NB4 (cell line): ENCODE measurements around the gene STX18.
A peak's percentile ranks its signal among the peaks of the same experiment; 100 is the strongest.
"Not testable (repeated sequence)": the region's sequence is repeated elsewhere in the genome, so short reads cannot be mapped to it uniquely, and the experiment has no call there.

Source experiments
- DNase-seq: peaks from one replicate; pipeline ENCODE4 v3.0.0; 2010; ENCODE audit warnings: low read depth
- H3K4me3 ChIP-seq: one replicate; pipeline ENCODE4 v1.5.1; 2011; ENCODE audit warnings: mild to moderate bottlenecking, low read depth, low read length, moderate library complexity
- MYC ChIP-seq: IDR thresholded peaks from 2 replicates; pipeline ENCODE4 v1.6.1; 2011; ENCODE audit warnings: low read depth, low read length
- POLR2A ChIP-seq: IDR thresholded peaks from 2 replicates; pipeline ENCODE4 v1.6.1; 2011; ENCODE audit warnings: mild to moderate bottlenecking; ENCODE audit not compliant: insufficient read length; ENCODE audit errors: extremely low read depth
- TF ChIP-seq, protein P1 (sequence below): IDR thresholded peaks from 2 replicates; pipeline ENCODE4 v1.6.1; 2011; ENCODE audit warnings: low read depth, low read length
- TF ChIP-seq, protein P2 (sequence below): IDR thresholded peaks from one replicate; pipeline ENCODE4 v1.5.1; 2012; ENCODE audit warnings: low read depth, low read length

Gene STX18

DNA sequence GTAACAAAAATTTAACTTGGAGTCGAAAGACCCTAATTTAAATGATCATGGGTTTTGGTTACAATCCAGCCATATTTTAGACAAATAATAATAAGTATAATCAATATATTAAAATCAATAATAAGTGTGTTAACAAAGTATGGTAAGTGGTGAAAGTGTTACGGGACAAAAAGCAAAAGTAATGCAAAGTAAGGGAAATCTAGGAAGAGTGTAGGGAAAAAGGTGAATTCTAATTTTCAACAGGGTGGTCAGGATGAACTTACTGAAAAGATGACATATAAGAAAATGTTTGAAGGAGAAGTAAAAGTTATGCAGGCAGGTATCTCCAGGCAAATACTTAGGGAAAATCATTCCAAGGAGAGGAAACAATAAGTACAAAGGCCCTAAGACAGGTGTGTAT lies 32.3 kb downstream of the STX18 start:
- no peak for DNase-seq
- no peak for TF ChIP-seq MYC
- TF ChIP-seq, protein P1, sequence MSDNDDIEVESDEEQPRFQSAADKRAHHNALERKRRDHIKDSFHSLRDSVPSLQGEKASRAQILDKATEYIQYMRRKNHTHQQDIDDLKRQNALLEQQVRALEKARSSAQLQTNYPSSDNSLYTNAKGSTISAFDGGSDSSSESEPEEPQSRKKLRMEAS, result no peak
- no peak for TF ChIP-seq POLR2A
- TF ChIP-seq, protein P2, sequence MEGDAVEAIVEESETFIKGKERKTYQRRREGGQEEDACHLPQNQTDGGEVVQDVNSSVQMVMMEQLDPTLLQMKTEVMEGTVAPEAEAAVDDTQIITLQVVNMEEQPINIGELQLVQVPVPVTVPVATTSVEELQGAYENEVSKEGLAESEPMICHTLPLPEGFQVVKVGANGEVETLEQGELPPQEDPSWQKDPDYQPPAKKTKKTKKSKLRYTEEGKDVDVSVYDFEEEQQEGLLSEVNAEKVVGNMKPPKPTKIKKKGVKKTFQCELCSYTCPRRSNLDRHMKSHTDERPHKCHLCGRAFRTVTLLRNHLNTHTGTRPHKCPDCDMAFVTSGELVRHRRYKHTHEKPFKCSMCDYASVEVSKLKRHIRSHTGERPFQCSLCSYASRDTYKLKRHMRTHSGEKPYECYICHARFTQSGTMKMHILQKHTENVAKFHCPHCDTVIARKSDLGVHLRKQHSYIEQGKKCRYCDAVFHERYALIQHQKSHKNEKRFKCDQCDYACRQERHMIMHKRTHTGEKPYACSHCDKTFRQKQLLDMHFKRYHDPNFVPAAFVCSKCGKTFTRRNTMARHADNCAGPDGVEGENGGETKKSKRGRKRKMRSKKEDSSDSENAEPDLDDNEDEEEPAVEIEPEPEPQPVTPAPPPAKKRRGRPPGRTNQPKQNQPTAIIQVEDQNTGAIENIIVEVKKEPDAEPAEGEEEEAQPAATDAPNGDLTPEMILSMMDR, result no peak
- H3K4me3 ChIP-seq, result no peak overlapping the region

DNA sequence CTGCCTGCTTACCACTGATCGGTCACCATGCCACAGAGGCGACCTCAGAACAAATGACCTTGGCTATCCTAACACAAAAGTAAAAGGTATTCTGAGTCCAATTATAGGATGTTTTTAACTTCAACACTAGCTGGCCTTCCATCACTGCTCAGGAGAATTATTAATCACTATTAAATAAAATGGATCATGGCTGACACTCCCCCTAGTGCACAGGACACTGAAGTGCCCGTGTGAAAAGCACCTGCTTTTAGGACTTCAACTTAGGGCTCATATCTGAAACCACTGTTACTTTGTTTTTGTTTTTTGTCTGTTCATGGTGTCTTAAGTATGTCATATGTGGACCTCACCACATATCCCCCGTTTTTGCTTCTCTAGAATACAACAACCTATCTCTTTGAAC lies 33.9 kb downstream of the STX18 start:
- no peak for DNase-seq
- TF ChIP-seq, protein P1, result no peak
- TF ChIP-seq POLR2A (no peak), MYC (no peak)
- TF ChIP-seq, protein P2, result peak; percentile 47
- no peak overlapping the region for H3K4me3 ChIP-seq

DNA sequence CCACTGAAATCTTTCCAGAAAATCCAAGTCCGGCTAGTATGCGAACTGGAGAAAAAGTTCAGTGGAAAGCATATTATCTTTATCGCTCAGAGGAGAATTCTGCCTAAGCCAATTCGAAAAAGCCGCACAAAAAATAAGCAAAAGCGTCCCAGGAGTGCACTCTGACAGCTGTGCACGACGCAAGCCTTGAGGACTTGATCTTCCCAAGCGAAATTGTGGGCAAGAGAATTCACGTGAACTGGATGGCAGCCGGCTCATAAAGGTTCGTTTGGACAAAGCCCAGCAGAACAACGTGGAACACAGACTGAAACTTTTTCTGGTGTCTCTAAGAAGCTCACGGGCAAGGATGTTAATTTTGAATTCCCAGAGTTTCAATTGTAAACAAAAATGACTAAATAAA lies 34.4 kb downstream of the STX18 start:
- TF ChIP-seq MYC (no peak), POLR2A (no peak)
- TF ChIP-seq, protein P2, result no peak
- TF ChIP-seq, protein P1, result no peak
- H3K4me3 ChIP-seq, result no peak overlapping the region
- DNase-seq, result no peak

DNA sequence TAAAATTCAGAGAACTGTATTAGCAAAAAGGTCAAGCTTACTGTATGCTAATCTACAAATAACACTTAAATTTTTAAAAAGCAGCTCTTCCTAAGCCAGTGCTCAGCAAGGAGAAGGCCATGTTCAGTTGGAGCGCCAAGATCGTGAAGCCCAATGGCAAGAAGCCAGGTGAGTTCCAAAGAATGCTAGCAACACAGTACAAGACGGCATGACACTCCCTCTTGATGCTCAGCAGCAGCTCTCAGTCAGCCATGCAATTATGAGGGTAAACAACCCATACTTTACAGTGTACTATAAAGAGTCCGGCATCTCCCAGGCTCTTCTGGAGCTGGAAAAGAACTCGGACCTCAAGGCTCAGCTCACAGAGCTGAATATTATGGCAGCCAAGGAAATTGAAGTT lies 34.9 kb downstream of the STX18 start:
- no peak for DNase-seq
- no peak overlapping the region for H3K4me3 ChIP-seq
- TF ChIP-seq POLR2A, result no peak
- TF ChIP-seq, protein P2, result no peak
- TF ChIP-seq, protein P1, result no peak

DNA sequence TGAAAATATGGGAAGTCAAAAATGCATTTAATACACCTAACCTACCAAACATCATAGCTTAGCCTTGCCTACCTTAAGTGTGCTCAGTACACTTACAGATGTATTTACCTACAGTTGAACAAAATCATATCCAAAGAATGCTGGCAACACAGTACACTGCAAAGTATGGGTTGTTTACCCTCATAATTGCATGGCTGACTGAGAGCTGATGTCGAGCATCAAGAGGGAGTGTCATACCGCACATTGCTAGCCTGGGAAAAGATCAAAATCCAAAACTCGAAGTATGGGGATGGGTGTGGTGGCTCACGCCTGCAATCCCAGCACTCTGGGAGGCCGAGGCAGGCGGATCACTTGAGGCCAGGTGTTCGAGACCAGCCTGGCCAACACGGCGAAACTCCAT lies 36.6 kb downstream of the STX18 start:
- not testable (repeated sequence) for DNase-seq, H3K4me3 ChIP-seq

DNA sequence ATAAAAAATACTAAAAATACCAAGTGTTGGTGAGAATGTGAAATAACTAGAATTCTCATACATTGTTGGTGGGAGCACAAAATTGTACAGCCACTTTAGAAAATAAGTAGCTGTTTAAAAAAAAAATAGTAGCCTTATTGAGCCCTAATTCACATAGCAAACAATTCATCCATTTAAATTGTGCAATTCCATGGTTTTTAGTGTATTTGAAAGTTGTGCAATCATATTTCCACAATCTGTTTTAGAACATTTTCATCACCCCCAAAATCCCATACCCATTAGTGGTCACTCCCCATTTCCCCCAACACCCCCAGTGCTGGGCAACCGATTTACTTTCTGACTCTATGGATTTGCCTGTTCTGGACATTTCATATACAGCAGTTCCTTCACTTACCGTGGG lies 37.1 kb downstream of the STX18 start:
- DNase-seq, result no peak
- TF ChIP-seq, protein P2, result no peak
- TF ChIP-seq POLR2A (no peak), MYC (no peak)
- TF ChIP-seq, protein P1, result no peak
- no peak overlapping the region for H3K4me3 ChIP-seq
